Ectodermal cell (in vitro differentiated cells): Measurements from ENCODE around the gene RAB36.

ENCODE experiments used
- H3K27ac ChIP-seq: 2 replicates; pipeline ENCODE4 v1.7.0; 2013; ENCODE audit warnings: mild to moderate bottlenecking, low read depth, low read length; ENCODE audit not compliant: insufficient read depth, poor library complexity, severe bottlenecking
- H3K27me3 ChIP-seq: 2 replicates; pipeline ENCODE4 v1.7.0; 2013; ENCODE audit warnings: mild to moderate bottlenecking, low read length; ENCODE audit not compliant: insufficient read depth, control insufficient read depth, poor library complexity, severe bottlenecking
- H3K36me3 ChIP-seq: one replicate; pipeline ENCODE4 v1.7.0; 2013; ENCODE audit warnings: low read length; ENCODE audit not compliant: control insufficient read depth, insufficient read depth
- H3K4me1 ChIP-seq: one replicate; pipeline ENCODE4 v1.7.0; 2013; ENCODE audit warnings: low read length; ENCODE audit not compliant: control insufficient read depth, insufficient read depth
- H3K4me3 ChIP-seq: 2 replicates; pipeline ENCODE4 v1.7.0; 2013; ENCODE audit warnings: low read depth, low read length, control low read depth; ENCODE audit not compliant: insufficient read depth
- H3K9me3 ChIP-seq: 2 replicates; pipeline ENCODE4 v1.7.0; 2013; ENCODE audit warnings: mild to moderate bottlenecking, low read length, moderate library complexity; ENCODE audit not compliant: control insufficient read depth
- WGBS, 2 experiments: methylation state at CpG; one replicate each; pipeline ENCODE4 v1.1.7; 2013; ENCODE audit warnings: missing lambda C conversion rate in 2 of 2; 5-methylcytosine and 5-hydroxymethylcytosine counted together

RAB36 gene

GRCh38 chr22:23121424-23121823, 23.9 kb upstream of the RAB36 start:
- 94 to 96% methylated on average over 9 of the region's 9 CpGs for WGBS, 2 experiments
- H3K27me3 ChIP-seq: no peaks in the 10 kb centered on the region
- no peaks in the 10 kb centered on the region for H3K36me3 ChIP-seq
- no peak overlapping the region for H3K27ac ChIP-seq
- no peaks in the 10 kb centered on the region for H3K9me3 ChIP-seq
- no peaks in the 10 kb centered on the region for H3K4me1 ChIP-seq
- H3K4me3 ChIP-seq: no peak overlapping the region

- H3K4me3 ChIP-seq: no peak overlapping the region
- H3K4me1 ChIP-seq: no peaks in the 10 kb centered on the region
- no peaks in the 10 kb centered on the region for H3K27me3 ChIP-seq
- no peaks in the 10 kb centered on the region for H3K36me3 ChIP-seq
- no peak overlapping the region for H3K27ac ChIP-seq
- H3K9me3 ChIP-seq: no peaks in the 10 kb centered on the region
- 89 to 91% methylated on average over 13 of the region's 13 CpGs for WGBS, 2 experiments
Measured at GRCh38 chr22:23122216-23122957, 22.9 kb upstream of the RAB36 start.

GRCh38 chr22:23122992-23123803, 22.1 kb upstream of the RAB36 start:
- Histone ChIP-seq H3K4me3 (no peak overlapping the region), H3K36me3 (no peaks in the 10 kb centered on the region), H3K9me3 (no peaks in the 10 kb centered on the region), H3K4me1 (no peaks in the 10 kb centered on the region), H3K27ac (no peak overlapping the region), H3K27me3 (no peaks in the 10 kb centered on the region)
- WGBS, 2 experiments: 96% methylated on average over 26 of the region's 26 CpGs

- Histone ChIP-seq H3K27ac (no peak overlapping the region), H3K27me3 (no peaks in the 10 kb centered on the region), H3K36me3 (no peaks in the 10 kb centered on the region), H3K4me1 (no peaks in the 10 kb centered on the region), H3K4me3 (no peak overlapping the region), H3K9me3 (no peaks in the 10 kb centered on the region)
- 88 to 92% methylated on average over 7 to 8 of the region's 9 CpGs for WGBS, 2 experiments
Measured at GRCh38 chr22:23123804-23124254, 21.4 kb upstream of the RAB36 start.

- H3K27ac ChIP-seq: no peak overlapping the region
- H3K4me3 ChIP-seq: no peak overlapping the region
- WGBS, 2 experiments: 89 to 90% methylated on average over 18 to 19 of the region's 19 CpGs
Measured at GRCh38 chr22:23124611-23125511, 20.4 kb upstream of the RAB36 start.

GRCh38 chr22:23125512-23126103, 19.7 kb upstream of the RAB36 start:
- Histone ChIP-seq H3K36me3 (no peaks in the 10 kb centered on the region), H3K4me3 (no peak overlapping the region), H3K4me1 (no peaks in the 10 kb centered on the region), H3K27ac (no peak overlapping the region), H3K27me3 (no peaks in the 10 kb centered on the region), H3K9me3 (no peaks in the 10 kb centered on the region)
- 89 to 90% methylated on average over 18 of the region's 18 CpGs for WGBS, 2 experiments

More at GRCh38 chr22:23124611-23125511, 20.4 kb upstream of the RAB36 start:
- Histone ChIP-seq H3K4me1 (no peaks in the 10 kb centered on the region), H3K36me3 (no peaks in the 10 kb centered on the region), H3K27me3 (no peaks in the 10 kb centered on the region), H3K9me3 (no peaks in the 10 kb centered on the region)

GRCh38 chr22:23126165-23127054, 18.9 kb upstream of the RAB36 start:
- H3K27ac ChIP-seq: no peak overlapping the region
- H3K4me3 ChIP-seq: no peak overlapping the region
- no peaks in the 10 kb centered on the region for H3K9me3 ChIP-seq
- no peaks in the 10 kb centered on the region for H3K36me3 ChIP-seq
- no peaks in the 10 kb centered on the region for H3K4me1 ChIP-seq
- no peaks in the 10 kb centered on the region for H3K27me3 ChIP-seq
- WGBS, 2 experiments: 88% methylated on average over 14 of the region's 14 CpGs

GRCh38 chr22:23127055-23127756, 18.1 kb upstream of the RAB36 start:
- Histone ChIP-seq H3K4me3 (no peak overlapping the region), H3K9me3 (no peaks in the 10 kb centered on the region), H3K36me3 (no peaks in the 10 kb centered on the region), H3K27ac (no peak overlapping the region), H3K4me1 (no peaks in the 10 kb centered on the region), H3K27me3 (no peaks in the 10 kb centered on the region)
- WGBS, 2 experiments: 94% methylated on average over 7 of the region's 7 CpGs
